Natural killer cell treated with Interleukin-12 subunit alpha and Interleukin-12 subunit beta and Interleukin-15 and Interleukin-18, amount 100 ng/mL, for 72 hours (primary cell): Measurements from ENCODE around the gene SNX14. TPM values are rescaled to one million over a fixed set of nuclear protein-coding genes. Genes with fewer than 3 reads are reported as not detected.

ENCODE experiments used
- ATAC-seq, 2 donors: fragments of 150-1000 bp; cut with Tn5 transposase in 1 of 2; sonication (Bioruptor Pico), chemical (Tn5 transposase) in 1 of 2; 2 replicates each; pipeline ENCODE4 v1.10.0; 2021
- DNase-seq: peaks from one replicate; pipeline ENCODE4 v3.0.0; 2022; ENCODE audit warnings: low spot score
- H3K27ac Mint-ChIP-seq, 2 donors: 1 replicate in 1 of 2; 2 replicates in 1 of 2; pipeline ENCODE4 v1.8.0; 2022; ENCODE audit warnings: mixed read lengths in 2 of 2, mild to moderate bottlenecking in 1 of 2, moderate library complexity in 1 of 2
- H3K27me3 Mint-ChIP-seq, 2 donors: 1 replicate in 1 of 2; 2 replicates in 1 of 2; pipeline ENCODE4 v1.8.0; 2022; ENCODE audit warnings: mixed read lengths in 2 of 2
- H3K36me3 Mint-ChIP-seq: one replicate; pipeline ENCODE4 v1.8.0; 2022; ENCODE audit warnings: mixed read lengths
- H3K4me1 Mint-ChIP-seq, 2 donors: 1 replicate in 1 of 2; 2 replicates in 1 of 2; pipeline ENCODE4 v1.8.0; 2022; ENCODE audit warnings: low read depth in 2 of 2, mixed read lengths in 2 of 2, mild to moderate bottlenecking in 1 of 2
- H3K4me3 Mint-ChIP-seq: one replicate; pipeline ENCODE4 v1.8.0; 2022; ENCODE audit warnings: mixed read lengths
- H3K9me3 Mint-ChIP-seq: 2 replicates; pipeline ENCODE4 v1.8.0; 2022; ENCODE audit warnings: mixed read lengths
- total RNA-seq, 2 donors: library from RNA; stranded (reverse); gene quantifications; one replicate each; pipeline ENCODE4 v1.2.3, GENCODE V29; 2022

SNX14 gene
- total RNA-seq, 2 donors from 2014 or later, result 78.3 to 88.0 TPM

DNA sequence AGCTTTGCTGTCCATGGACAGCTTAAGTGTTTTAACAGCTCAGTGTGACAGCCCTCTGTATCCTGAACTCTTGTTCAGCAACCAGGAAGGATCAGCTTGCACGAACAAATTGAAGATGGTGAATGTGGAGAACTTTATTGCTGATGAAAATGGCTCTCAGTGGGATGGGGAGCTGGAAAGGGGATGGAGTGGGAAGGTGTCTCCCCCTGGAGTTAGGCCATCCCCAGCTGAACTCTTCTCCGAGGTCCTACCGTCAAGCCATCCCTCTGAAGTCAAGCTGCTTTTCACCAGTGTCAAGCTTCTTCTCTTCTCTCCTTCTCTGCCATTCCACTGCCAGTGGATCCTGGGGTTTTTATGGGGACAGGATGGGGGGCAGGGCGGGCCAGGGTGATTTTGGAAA, 117.1 kb downstream of the SNX14 start:
- Mint-ChIP-seq H3K9me3 (no peaks in the 10 kb centered on the region), H3K27ac (no peak overlapping the region), H3K36me3 (no peaks in the 10 kb centered on the region), H3K4me3 (no peak overlapping the region), H3K27me3 (peaks cover 21 to 22% of the 10 kb centered on the region in 2 donors), H3K4me1 (no peaks in the 10 kb centered on the region)
- ATAC-seq (no peak), DNase-seq (no peak)

DNA sequence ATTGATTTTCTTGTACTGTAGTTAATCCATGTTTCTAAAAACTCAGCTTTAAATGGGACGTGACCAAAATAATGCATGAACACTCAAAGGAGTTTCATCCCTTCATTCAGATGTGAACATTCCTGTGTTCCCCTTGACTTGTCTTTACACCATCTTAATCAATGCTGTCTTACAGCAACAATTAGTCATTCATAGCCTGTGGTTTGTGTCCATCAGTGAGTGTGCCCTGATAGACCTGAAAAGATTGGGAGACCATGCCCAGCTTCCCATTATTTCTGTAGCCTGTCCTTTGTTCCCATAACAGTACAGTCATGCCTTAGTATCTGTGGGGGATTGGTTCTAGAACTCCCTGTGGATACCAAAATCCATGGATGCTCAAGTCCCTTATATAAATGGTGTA, 119.9 kb downstream of the SNX14 start:
- no peak for ATAC-seq
- Mint-ChIP-seq H3K9me3 (no peaks in the 10 kb centered on the region), H3K36me3 (no peaks in the 10 kb centered on the region), H3K27ac (no peak overlapping the region), H3K27me3 (peaks cover 20 to 23% of the 10 kb centered on the region in 2 donors), H3K4me1 (no peaks in the 10 kb centered on the region), H3K4me3 (no peak overlapping the region)
- no peak for DNase-seq

DNA sequence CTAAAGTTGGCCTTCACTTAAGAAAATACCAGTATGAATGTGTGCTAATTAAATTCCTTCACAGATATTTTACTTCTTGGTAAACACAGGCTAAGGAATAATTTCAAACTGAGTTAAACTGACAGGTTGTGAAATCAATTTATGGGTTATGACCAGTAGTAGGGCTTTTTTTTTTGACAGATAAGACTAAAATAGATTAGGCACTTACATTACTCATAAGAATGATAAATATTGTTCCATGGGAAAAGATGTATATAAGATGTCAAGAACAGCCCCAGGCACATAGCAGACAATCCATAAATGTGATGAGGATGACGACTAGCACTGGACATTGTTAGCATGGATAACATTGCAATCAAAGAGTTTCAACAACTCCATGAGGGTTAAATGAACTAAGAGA, 120.9 kb downstream of the SNX14 start:
- no peak for DNase-seq
- H3K27me3 Mint-ChIP-seq, result peaks cover 26 to 29% of the 10 kb centered on the region in 2 donors
- H3K27ac Mint-ChIP-seq, result no peak overlapping the region
- no peaks in the 10 kb centered on the region for H3K36me3 Mint-ChIP-seq
- no peak for ATAC-seq
- no peaks in the 10 kb centered on the region for H3K4me1 Mint-ChIP-seq
- no peaks in the 10 kb centered on the region for H3K9me3 Mint-ChIP-seq
- no peak overlapping the region for H3K4me3 Mint-ChIP-seq

DNA sequence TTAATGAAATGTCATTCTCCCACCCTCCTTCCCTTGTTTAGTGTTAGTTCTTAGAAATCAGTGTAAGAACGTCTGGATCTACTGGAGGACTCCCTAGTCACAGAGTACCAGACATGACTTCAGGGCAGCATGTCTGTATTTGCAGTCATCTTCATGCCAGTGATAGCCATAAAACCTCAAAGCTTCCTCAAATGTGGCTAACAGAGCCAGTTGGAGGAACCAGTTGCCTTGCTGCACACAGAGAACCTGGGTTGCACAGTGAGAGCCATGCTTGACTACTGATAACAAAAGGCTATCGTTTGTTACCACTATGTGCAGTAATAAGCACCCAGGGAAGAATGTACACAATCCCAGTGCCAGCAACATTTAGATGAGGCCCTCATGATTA, 123.6 kb downstream of the SNX14 start:
- H3K9me3 Mint-ChIP-seq, result no peaks in the 10 kb centered on the region
- peaks cover 8 to 13% of the 10 kb centered on the region in 2 donors for H3K4me1 Mint-ChIP-seq

DNA sequence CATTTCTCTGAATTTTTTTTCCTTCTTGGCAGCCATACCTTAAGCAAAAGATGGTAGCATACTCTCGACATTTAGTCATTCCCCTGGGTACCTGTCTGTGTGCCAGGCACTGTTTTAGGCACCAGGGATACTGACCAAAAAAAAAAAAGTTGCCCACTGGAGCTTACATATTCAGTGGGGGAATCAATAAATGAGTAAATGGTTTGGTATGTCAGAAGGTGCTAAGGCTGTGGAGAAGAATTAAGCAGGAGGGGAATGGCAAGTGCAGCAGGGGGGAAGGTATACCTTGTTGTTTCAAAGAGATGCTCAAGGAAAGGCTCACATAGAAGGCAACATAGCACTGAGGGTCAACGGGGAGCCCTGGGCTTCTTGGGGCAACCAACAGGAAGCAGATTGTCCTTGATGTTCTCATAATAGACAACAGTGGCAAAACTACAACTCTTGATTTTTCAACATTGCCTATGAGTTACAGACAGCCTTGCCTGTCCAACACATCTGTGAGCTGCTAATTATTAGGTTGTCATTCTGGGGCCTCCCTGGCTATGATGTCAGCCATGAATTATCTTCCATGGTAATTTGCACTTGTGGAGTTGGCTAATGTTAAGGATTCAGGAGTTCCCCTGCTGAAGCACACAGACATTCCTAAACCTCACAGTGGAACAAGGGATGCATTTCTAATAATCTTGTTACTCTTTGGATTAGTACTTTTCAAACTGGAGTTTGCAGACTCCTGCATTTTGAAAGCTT, 124.2 kb downstream of the SNX14 start:
- Mint-ChIP-seq H3K4me1 (peaks cover 13 to 18% of the 10 kb centered on the region in 2 donors), H3K9me3 (no peaks in the 10 kb centered on the region), H3K27ac (no peak overlapping the region), H3K4me3 (no peak overlapping the region), H3K27me3 (peaks cover 36 to 41% of the 10 kb centered on the region in 2 donors), H3K36me3 (no peaks in the 10 kb centered on the region)
- ATAC-seq (no peak), DNase-seq (no peak)

More for the DNA sequence above, 123.6 kb downstream of the SNX14 start:
- Mint-ChIP-seq H3K27me3 (peaks cover 31 to 35% of the 10 kb centered on the region in 2 donors), H3K36me3 (no peaks in the 10 kb centered on the region), H3K4me3 (no peak overlapping the region), H3K27ac (no peak overlapping the region)
- no peak for DNase-seq
- no peak for ATAC-seq

DNA sequence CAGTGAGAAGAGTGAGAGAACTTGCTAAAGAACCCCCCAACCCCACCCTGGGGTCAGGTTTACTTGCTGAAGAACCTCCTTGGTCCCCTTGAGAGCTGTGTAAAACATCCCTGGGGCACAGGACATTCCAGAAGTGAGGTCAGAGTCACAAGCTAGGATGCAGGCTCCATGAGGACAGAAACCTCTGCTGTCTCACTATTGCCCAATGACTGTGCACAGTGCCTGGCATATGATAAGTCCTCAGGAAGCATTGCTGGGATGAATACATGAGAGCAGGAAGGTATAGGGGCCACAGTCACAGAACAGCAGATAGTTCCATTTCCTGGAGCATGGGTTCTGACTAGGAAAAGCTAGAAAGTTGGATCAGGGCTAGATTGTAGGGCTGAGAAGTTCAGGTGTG, 125.3 kb downstream of the SNX14 start:
- Mint-ChIP-seq H3K4me3 (no peak overlapping the region), H3K27ac (no peak overlapping the region), H3K4me1 (peaks cover 18 to 29% of the 10 kb centered on the region in 2 donors), H3K36me3 (no peaks in the 10 kb centered on the region), H3K27me3 (peaks cover 41 to 49% of the 10 kb centered on the region in 2 donors), H3K9me3 (no peaks in the 10 kb centered on the region)
- no peak for DNase-seq
- ATAC-seq, result no peak

DNA sequence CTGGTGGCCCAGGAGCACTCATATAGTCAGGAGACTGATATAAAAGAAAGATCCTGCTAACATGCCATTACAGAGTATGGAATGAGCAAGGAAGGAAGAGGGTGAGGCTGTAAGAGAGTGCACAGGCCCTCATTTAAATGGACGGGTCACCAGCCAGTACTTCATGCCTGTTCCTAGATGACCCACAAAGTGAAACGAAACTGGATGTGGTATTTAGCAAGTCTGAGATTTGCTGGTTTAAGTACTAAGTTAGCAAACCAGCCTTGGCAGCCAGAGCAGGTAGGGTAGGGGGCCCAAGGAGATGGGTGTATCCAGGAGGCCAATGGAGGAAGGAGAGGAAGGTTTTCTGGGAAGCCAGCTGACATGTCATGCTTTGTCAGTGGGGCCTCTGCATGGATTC, 127.9 kb downstream of the SNX14 start:
- no peak for DNase-seq
- Mint-ChIP-seq H3K9me3 (no peaks in the 10 kb centered on the region), H3K4me3 (peak overlapping the region; percentile 18), H3K27me3 (peaks cover 45 to 55% of the 10 kb centered on the region in 2 donors), H3K27ac (peak overlapping the region; percentile 30 to 50), H3K4me1 (peaks cover 38 to 52% of the 10 kb centered on the region in 2 donors), H3K36me3 (no peaks in the 10 kb centered on the region)
- peak; percentile 25 to 51 for ATAC-seq

DNA sequence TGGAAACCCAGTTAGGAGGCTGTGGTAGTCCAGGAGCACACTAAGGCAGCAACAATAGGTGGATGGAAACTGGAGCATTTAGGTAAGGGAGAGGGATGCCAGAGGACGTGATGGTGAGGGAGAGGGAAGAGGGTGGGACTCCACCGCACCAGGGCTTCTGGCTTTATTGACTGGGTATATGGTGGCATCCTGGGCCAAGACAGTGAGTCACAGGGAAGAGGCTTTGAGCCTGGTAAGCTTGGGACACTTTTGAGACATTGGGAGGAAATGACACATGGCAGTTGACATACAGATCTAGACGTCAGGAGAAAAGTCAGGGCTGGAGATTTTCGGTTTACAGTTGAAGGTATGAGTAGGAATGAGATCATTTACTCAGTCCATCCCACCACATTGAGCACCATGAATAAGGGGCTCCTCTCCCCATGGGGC, 128.9 kb downstream of the SNX14 start:
- no peaks in the 10 kb centered on the region for H3K9me3 Mint-ChIP-seq
- ATAC-seq (peak; percentile 64 to 71), DNase-seq (no peak)
- H3K4me3 Mint-ChIP-seq, result peak overlapping the region; percentile 18
- H3K36me3 Mint-ChIP-seq, result no peaks in the 10 kb centered on the region
- H3K27me3 Mint-ChIP-seq, result peaks cover 45 to 55% of the 10 kb centered on the region in 2 donors
- H3K27ac Mint-ChIP-seq, result peak overlapping the region; percentile 30 to 50
- peaks cover 45 to 57% of the 10 kb centered on the region in 2 donors for H3K4me1 Mint-ChIP-seq

DNA sequence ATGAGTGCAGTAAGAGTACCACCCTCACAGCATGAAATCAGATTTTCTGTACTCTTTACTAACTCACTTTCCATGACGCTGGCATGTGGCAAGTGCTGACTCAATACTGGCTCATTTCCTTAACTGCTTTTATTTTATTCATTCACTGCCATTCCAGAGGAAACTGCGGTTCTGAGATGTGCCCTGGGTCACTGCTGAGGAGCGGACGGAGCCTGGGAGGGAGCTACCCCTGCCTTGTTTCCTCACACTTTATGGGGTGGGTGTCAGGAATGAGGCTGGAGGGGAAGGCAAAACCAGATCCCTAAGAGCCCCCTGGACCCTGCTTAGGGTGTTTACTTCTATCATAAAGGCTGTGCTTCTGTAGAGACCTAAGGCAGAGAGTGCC, 129.4 kb downstream of the SNX14 start:
- Mint-ChIP-seq H3K4me1 (peaks cover 45 to 57% of the 10 kb centered on the region in 2 donors), H3K27ac (peak overlapping the region in 1 of 2 donors; percentile 50), H3K9me3 (no peaks in the 10 kb centered on the region), H3K4me3 (peak overlapping the region; percentile 18), H3K36me3 (no peaks in the 10 kb centered on the region), H3K27me3 (peaks cover 42 to 55% of the 10 kb centered on the region in 2 donors)
- ATAC-seq (no peak), DNase-seq (no peak)

DNA sequence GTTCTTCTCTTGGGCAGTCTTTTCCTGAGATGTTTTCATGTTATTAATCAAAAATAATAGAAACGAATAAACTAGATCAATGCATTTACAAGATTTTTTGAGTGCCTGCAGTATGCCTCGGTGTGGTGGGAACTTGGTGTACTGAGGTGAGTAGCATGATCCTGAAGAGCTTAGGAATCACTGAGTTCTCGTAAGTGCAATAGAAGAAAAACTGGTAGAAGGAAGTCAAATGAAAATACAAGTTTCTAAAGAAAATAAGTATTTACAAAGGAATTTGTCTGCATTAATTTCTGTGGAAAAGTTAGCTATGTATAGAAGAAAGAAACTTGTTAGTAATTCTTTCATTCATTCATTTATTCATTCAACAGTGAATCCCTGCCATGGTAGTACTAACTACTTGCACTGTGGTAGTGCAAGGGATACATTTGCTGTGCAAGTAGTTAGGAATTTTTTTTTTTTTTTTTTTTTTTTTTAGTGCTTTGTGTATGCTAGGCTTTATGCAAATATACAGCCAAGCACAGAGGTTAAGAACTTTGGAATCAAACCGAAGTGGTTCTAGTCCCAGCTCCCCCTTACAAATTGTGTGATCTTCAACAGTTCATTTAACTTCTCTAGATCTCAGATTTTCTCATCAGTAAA, 129.9 kb downstream of the SNX14 start:
- ATAC-seq (no peak), DNase-seq (no peak)
- Mint-ChIP-seq H3K27me3 (peaks cover 40 to 54% of the 10 kb centered on the region in 2 donors), H3K4me1 (peaks cover 45 to 57% of the 10 kb centered on the region in 2 donors), H3K4me3 (no peak overlapping the region), H3K36me3 (no peaks in the 10 kb centered on the region), H3K9me3 (no peaks in the 10 kb centered on the region), H3K27ac (peak overlapping the region in 1 of 2 donors; percentile 50)

DNA sequence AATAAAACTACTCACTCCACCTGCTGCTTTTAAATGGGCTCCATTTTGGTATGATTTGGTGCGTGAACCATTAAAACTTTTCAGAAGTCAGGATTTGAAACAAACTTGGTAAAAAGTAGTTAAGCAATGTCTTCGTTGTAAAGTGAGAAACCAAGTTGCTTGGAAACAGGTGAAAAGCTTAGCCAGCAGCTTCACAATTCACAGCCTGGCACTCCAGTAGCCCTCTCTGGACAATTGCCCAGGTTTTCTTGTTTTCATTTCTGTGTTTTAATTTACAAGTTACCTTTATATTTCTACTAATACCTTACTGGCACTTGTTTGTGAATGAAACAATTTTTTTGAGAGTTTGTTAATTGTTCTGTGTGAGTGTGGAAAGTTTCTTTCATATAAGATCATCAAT, 131.0 kb downstream of the SNX14 start:
- H3K27ac Mint-ChIP-seq, result peak overlapping the region; percentile 33 to 45
- H3K9me3 Mint-ChIP-seq, result no peaks in the 10 kb centered on the region
- ATAC-seq (no peak), DNase-seq (no peak)
- H3K27me3 Mint-ChIP-seq, result peaks cover 37 to 48% of the 10 kb centered on the region in 2 donors
- peak overlapping the region; percentile 50 for H3K4me3 Mint-ChIP-seq
- peaks cover 45 to 57% of the 10 kb centered on the region in 2 donors for H3K4me1 Mint-ChIP-seq
- H3K36me3 Mint-ChIP-seq, result no peaks in the 10 kb centered on the region

DNA sequence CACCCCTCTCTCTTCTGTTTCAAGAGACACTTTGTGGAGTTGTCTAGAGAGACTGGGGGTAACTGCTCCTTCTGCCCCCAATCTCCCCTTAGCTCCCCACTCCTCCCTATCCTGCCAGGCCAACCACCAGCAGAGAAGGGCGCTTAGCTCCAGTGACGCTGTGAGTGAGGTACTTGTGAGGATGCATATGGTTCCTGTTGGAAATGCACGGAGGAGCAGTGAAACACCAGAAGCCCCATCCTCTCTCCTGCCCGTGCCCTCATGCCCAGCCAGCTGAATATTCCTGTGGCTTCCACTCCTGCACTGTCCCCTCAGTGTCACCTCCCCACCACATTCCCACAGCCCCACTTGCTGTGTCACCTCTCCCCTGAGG, 131.9 kb downstream of the SNX14 start:
- Mint-ChIP-seq H3K36me3 (no peaks in the 10 kb centered on the region), H3K4me3 (peak overlapping the region; percentile 50), H3K27me3 (peaks cover 37 to 52% of the 10 kb centered on the region in 2 donors), H3K9me3 (no peaks in the 10 kb centered on the region), H3K4me1 (peaks cover 45 to 57% of the 10 kb centered on the region in 2 donors), H3K27ac (peak overlapping the region; percentile 33 to 45)
- DNase-seq (no peak), ATAC-seq (peak in 1 of 2 donors; percentile 15)

DNA sequence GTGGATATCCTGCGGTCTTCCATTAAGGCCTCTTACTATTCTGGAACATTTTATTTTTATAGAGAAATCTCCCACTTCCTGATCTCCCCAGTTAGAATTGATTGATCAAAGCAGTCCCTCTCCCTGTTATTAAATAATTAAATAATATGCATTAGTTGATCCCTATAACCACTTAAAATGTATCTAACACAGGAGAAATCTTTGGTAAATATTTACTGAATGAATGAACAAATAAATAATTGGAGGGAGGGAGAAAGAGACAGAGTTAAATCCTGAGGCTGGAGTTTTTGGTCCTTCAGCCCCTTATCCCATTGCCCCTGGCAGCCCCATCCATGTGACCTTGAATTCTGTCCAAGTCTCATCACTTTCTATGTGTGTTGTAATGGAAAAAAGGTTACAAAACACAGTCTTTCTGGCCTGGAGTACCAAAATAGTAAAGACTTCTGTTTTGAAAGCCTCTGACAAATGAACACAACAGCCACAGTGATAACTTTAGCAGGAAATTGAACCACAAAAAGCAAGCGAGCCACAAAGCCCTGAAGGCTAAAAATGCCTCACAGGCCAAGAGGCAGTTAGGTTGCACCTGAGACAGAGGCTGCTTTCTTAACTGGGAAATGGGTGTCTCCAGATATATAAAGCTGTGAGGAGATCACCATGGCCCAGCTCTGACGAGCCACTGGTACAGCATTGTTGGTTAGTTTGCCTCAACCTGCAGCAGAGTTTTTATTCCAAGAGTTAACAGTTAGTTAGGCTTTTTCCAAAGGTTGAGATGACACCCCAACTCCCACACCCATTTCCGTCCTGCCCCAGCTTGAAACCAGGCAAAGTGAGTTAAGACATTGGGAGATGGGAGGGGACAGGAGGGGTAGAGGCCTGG, 132.5 kb downstream of the SNX14 start:
- peaks cover 48 to 56% of the 10 kb centered on the region in 2 donors for H3K4me1 Mint-ChIP-seq
- H3K36me3 Mint-ChIP-seq, result no peaks in the 10 kb centered on the region
- ATAC-seq (peak; percentile 81 to 83), DNase-seq (peak; percentile 72)
- peak overlapping the region; percentile 54 for H3K4me3 Mint-ChIP-seq
- no peaks in the 10 kb centered on the region for H3K9me3 Mint-ChIP-seq
- H3K27me3 Mint-ChIP-seq, result peaks cover 40 to 54% of the 10 kb centered on the region in 2 donors
- peak overlapping the region; percentile 58 to 74 for H3K27ac Mint-ChIP-seq
